H1 (cell line): ENCODE measurements around the gene COL6A2. TPM values are rescaled to one million over a fixed set of nuclear protein-coding genes. Genes with fewer than 3 reads are reported as not detected.

Source experiments
- CTCF ChIA-PET: fragments of 300-600 bp; sonication (Branson Sonifier 250); formaldehyde crosslinking; loops from one replicate; lab custom pipeline; 2021; ENCODE audit not compliant: partially characterized antibody; lab: Charles Lee
- POLR2A ChIA-PET: fragments of 300-600 bp; sonication (Branson Sonifier 250); formaldehyde crosslinking; loops from one replicate; lab custom pipeline; 2021; ENCODE audit warnings: inconsistent platforms; ENCODE audit not compliant: partially characterized antibody; lab: Charles Lee
- DNase-seq, 2 experiments: peaks; one replicate each; pipeline versions ENCODE4 v3.0.0 to v3.0.0-alpha.2; 2010 to 2022; ENCODE audit warnings: low spot score in 2 of 2, low read depth in 1 of 2, mixed read lengths in 1 of 2
- FAIRE-seq: peaks from 2 replicates; lab custom pipeline; 2011; peaks lifted over from hg19 to GRCh38; lab: Jason Lieb, UNC
- H2AFZ ChIP-seq: 2 replicates; pipeline ENCODE4 v1.8.1; 2012; ENCODE audit warnings: low read length, inconsistent platforms
- H2AK5ac ChIP-seq: 2 replicates; pipeline ENCODE4 v1.6.1; 2013; ENCODE audit warnings: low read depth, low read length
- H2BK120ac ChIP-seq: replicated peaks from 2 replicates; pipeline ENCODE3; 2013; ENCODE audit warnings: low read depth, low read length, inconsistent platforms
- H2BK12ac ChIP-seq: 2 replicates; pipeline ENCODE4 v1.6.1; 2013; ENCODE audit warnings: low read depth, low read length
- H2BK15ac ChIP-seq: 2 replicates; pipeline ENCODE4 v1.6.1; 2013; ENCODE audit warnings: low read length
- H2BK20ac ChIP-seq: 2 replicates; pipeline ENCODE4 v1.6.1; 2013; ENCODE audit warnings: low read length
- H2BK5ac ChIP-seq: 2 replicates; pipeline ENCODE4 v1.6.1; 2013; ENCODE audit warnings: low read depth, low read length
- H3K14ac ChIP-seq: 2 replicates; pipeline ENCODE4 v1.6.1; 2013; ENCODE audit warnings: inconsistent platforms; ENCODE audit not compliant: insufficient read length
- H3K18ac ChIP-seq: 2 replicates; pipeline ENCODE4 v1.6.1; 2013; ENCODE audit warnings: low read length; ENCODE audit errors: extremely low read depth
- H3K23ac ChIP-seq: 2 replicates; pipeline ENCODE4 v1.6.1; 2013; ENCODE audit warnings: inconsistent platforms; ENCODE audit not compliant: insufficient read length
- H3K23me2 ChIP-seq: 2 replicates; pipeline ENCODE4 v1.6.1; 2013; ENCODE audit warnings: low read depth, low read length
- H3K27ac ChIP-seq: 2 replicates; pipeline ENCODE4 v1.6.1; 2011; ENCODE audit warnings: low read depth, low read length, inconsistent platforms
- H3K27me3 ChIP-seq, 4 experiments: replicated peaks in 1 of 4; 1 replicate in 1 of 4; 2 replicates in 3 of 4; pipeline versions ENCODE4 v1.6.1 to v1.8.1; 2011 to 2013; ENCODE audit warnings: low read length in 3 of 4, mild to moderate bottlenecking in 3 of 4, inconsistent platforms in 2 of 4, mixed read lengths in 2 of 4, moderate library complexity in 1 of 4; ENCODE audit not compliant: control insufficient read depth in 3 of 4, insufficient read depth in 3 of 4; ENCODE audit errors: extremely low read depth in 1 of 4
- H3K36me3 ChIP-seq, 4 experiments: 2 replicates each; pipeline versions ENCODE4 v1.6.1 to v1.8.1; 2011 to 2013; ENCODE audit warnings: mild to moderate bottlenecking in 4 of 4, low read length in 3 of 4, moderate library complexity in 2 of 4, control low read depth in 1 of 4, inconsistent platforms in 1 of 4; ENCODE audit not compliant: insufficient read depth in 4 of 4, control insufficient read depth in 2 of 4
- H3K4ac ChIP-seq: replicated peaks from 2 replicates; pipeline ENCODE3; 2013; ENCODE audit warnings: low read length, low read depth, mixed read lengths, inconsistent platforms; ENCODE audit not compliant: insufficient read length
- H3K4me1 ChIP-seq, 4 experiments: replicated peaks in 1 of 4; 1 replicate in 1 of 4; 2 replicates in 3 of 4; pipeline versions ENCODE4 v1.6.1 to v1.8.1; 2011 to 2013; ENCODE audit warnings: low read length in 3 of 4, inconsistent platforms in 2 of 4, mixed read lengths in 1 of 4; ENCODE audit not compliant: insufficient read depth in 4 of 4, control insufficient read depth in 3 of 4
- H3K4me2 ChIP-seq, 2 experiments: 2 replicates each; pipeline versions ENCODE4 v1.6.1 to v1.8.1; 2011 to 2013; ENCODE audit warnings: low read depth in 2 of 2, low read length in 2 of 2, control low read depth in 1 of 2, inconsistent platforms in 1 of 2, mild to moderate bottlenecking in 1 of 2; ENCODE audit not compliant: insufficient read depth in 1 of 2
- H3K4me3 ChIP-seq, 4 experiments: fragments of 200-600, 300-600 bp in 1 of 4; sonication (generic), shearing (Covaris generic), sonication (Bioruptor Twin) in 1 of 4; 2 replicates each; pipeline versions ENCODE4 v1.5.1 to v1.8.1; 2011 to 2016; ENCODE audit warnings: low read length in 4 of 4, low read depth in 3 of 4, control low read depth in 2 of 4, inconsistent platforms in 2 of 4, mild to moderate bottlenecking in 2 of 4, mixed read lengths in 1 of 4, moderate library complexity in 1 of 4; ENCODE audit not compliant: insufficient read depth in 2 of 4; ENCODE audit errors: extremely low read depth in 1 of 4
- H3K56ac ChIP-seq: replicated peaks from 2 replicates; pipeline ENCODE3; 2013; ENCODE audit warnings: low read depth, mild to moderate bottlenecking, mixed read lengths, low read length, inconsistent platforms; ENCODE audit not compliant: insufficient read length
- H3K79me1 ChIP-seq: 2 replicates; pipeline ENCODE4 v1.6.1; 2013; ENCODE audit warnings: low read depth, low read length, control low read depth
- H3K79me2 ChIP-seq, 2 experiments: 2 replicates each; pipeline versions ENCODE4 v1.6.1 to v1.8.1; 2012 to 2013; ENCODE audit warnings: low read length in 2 of 2, mild to moderate bottlenecking in 2 of 2, inconsistent platforms in 1 of 2; ENCODE audit not compliant: insufficient read depth in 2 of 2, control insufficient read depth in 1 of 2
- H3K9ac ChIP-seq, 4 experiments: replicated peaks in 1 of 4; 1 replicate in 1 of 4; 2 replicates in 3 of 4; pipeline versions ENCODE4 v1.6.1 to v1.8.1; 2011 to 2013; ENCODE audit warnings: low read depth in 3 of 4, low read length in 3 of 4, control low read depth in 2 of 4, mild to moderate bottlenecking in 2 of 4, moderate library complexity in 2 of 4, inconsistent platforms in 1 of 4; ENCODE audit errors: extremely low read depth in 1 of 4
- H3K9me3 ChIP-seq, 2 experiments: 2 replicates each; pipeline versions ENCODE4 v1.6.1 to v1.8.1; 2012 to 2013; ENCODE audit warnings: mild to moderate bottlenecking in 2 of 2, moderate library complexity in 2 of 2, control low read depth in 1 of 2, inconsistent platforms in 1 of 2, low read depth in 1 of 2, low read length in 1 of 2, mixed read lengths in 1 of 2; ENCODE audit not compliant: insufficient read depth in 2 of 2
- H4K20me1 ChIP-seq, 2 experiments: replicated peaks in 1 of 2; 2 replicates each; pipeline versions ENCODE3 to v1.8.1; 2011 to 2013; ENCODE audit warnings: inconsistent platforms in 2 of 2, low read length in 2 of 2, mild to moderate bottlenecking in 1 of 2; ENCODE audit not compliant: insufficient read depth in 2 of 2, control insufficient read depth in 1 of 2
- H4K5ac ChIP-seq: 2 replicates; pipeline ENCODE4 v1.6.1; 2013; ENCODE audit warnings: low read length, low read depth, mixed read lengths, inconsistent platforms; ENCODE audit not compliant: insufficient read length
- H4K8ac ChIP-seq: 2 replicates; pipeline ENCODE4 v1.8.0; 2013; ENCODE audit warnings: mild to moderate bottlenecking, moderate library complexity, low read length, inconsistent platforms; ENCODE audit not compliant: insufficient read depth; ENCODE audit errors: extremely low read depth
- H4K91ac ChIP-seq: replicated peaks from 2 replicates; pipeline ENCODE3; 2013; ENCODE audit warnings: low read length, mixed read lengths, inconsistent platforms; ENCODE audit not compliant: insufficient read length
- ATF3 ChIP-seq: IDR thresholded peaks from 2 replicates; pipeline ENCODE4 v1.6.1; 2011; ENCODE audit warnings: low read depth, mild to moderate bottlenecking, low read length; ENCODE audit not compliant: insufficient read depth
- BCL11A ChIP-seq, 2 experiments: IDR thresholded peaks; one replicate each; pipeline ENCODE4 v1.6.1; 2011; ENCODE audit warnings: low read depth in 2 of 2, low read length in 2 of 2, mild to moderate bottlenecking in 2 of 2
- GTF2F1 ChIP-seq: IDR thresholded peaks from 2 replicates; pipeline ENCODE4 v1.6.1; 2012; ENCODE audit warnings: low read depth, low read length, improper control_type of control experiment, borderline replicate concordance
- POLR2A ChIP-seq, 2 experiments: IDR thresholded peaks; 1 replicate in 1 of 2; 2 replicates in 1 of 2; pipeline ENCODE4 v1.6.1; 2011; ENCODE audit warnings: low read depth in 2 of 2, low read length in 2 of 2, mild to moderate bottlenecking in 2 of 2; ENCODE audit errors: control extremely low read depth in 1 of 2
- SIN3A ChIP-seq, 2 experiments: IDR thresholded peaks in 1 of 2; conservative IDR thresholded peaks in 1 of 2; 2 replicates each; pipeline ENCODE4 v1.6.1; 2011 to 2012; ENCODE audit warnings: low read length in 2 of 2, improper control_type of control experiment in 1 of 2, low read depth in 1 of 2, mild to moderate bottlenecking in 1 of 2
- USF2 ChIP-seq: IDR thresholded peaks from 2 replicates; pipeline ENCODE4 v1.6.1; 2011; ENCODE audit warnings: low read length, improper control_type of control experiment
- WGBS, 2 experiments: shearing (Covaris generic) in 1 of 2; methylation state at CpG; one replicate each; pipeline versions ENCODE4 v1.1.6 to v1.1.7; 2013 to 2015; ENCODE audit warnings: low lambda C conversion rate in 2 of 2, mixed read lengths in 2 of 2, inconsistent platforms in 1 of 2, low coverage in 1 of 2, missing lambda C conversion rate in 1 of 2; ENCODE audit not compliant: insufficient replicate concordance in 2 of 2, insufficient coverage in 1 of 2, insufficient read length in 1 of 2; ENCODE audit errors: extremely low coverage in 1 of 2, missing lambda C conversion rate in 1 of 2; 5-methylcytosine and 5-hydroxymethylcytosine counted together
- polyA plus RNA-seq, 7 experiments: library from polyadenylated mRNA; depleted of rRNA in 3 of 7; stranded (reverse) in 5 of 7; unstranded in 2 of 7; fragments of >200 nt in 5 of 7; fragments of 200-250 nt in 2 of 7; gene quantifications; 1 replicate in 5 of 7; 2 replicates in 1 of 7; 4 replicates in 1 of 7; pipeline versions ENCODE4 v1.2.1 to v1.2.3, GENCODE V29; 2011 to 2013; ENCODE audit warnings: missing spikeins in 2 of 7, mixed read lengths in 2 of 7
- total RNA-seq: library from RNA; stranded (reverse); fragmentation: NEBNext Ultra II Directional; extraction: Animal tissue kit (Norgen Biotek cat#: 25700); gene quantifications from 2 replicates; pipeline ENCODE4 v1.2.1, GENCODE V29; 2021
- TF ChIP-seq, protein P1 (sequence below): IDR thresholded peaks from 2 replicates; pipeline ENCODE4 v1.6.1; 2012; ENCODE audit warnings: inconsistent platforms

COL6A2 gene
- total and polyA plus RNA-seq, 2 of the 8 experiments (the other 6 are each of a cell fraction or from before 2014, with no cell fraction given), result 60.1 to 62.7 TPM

DNA sequence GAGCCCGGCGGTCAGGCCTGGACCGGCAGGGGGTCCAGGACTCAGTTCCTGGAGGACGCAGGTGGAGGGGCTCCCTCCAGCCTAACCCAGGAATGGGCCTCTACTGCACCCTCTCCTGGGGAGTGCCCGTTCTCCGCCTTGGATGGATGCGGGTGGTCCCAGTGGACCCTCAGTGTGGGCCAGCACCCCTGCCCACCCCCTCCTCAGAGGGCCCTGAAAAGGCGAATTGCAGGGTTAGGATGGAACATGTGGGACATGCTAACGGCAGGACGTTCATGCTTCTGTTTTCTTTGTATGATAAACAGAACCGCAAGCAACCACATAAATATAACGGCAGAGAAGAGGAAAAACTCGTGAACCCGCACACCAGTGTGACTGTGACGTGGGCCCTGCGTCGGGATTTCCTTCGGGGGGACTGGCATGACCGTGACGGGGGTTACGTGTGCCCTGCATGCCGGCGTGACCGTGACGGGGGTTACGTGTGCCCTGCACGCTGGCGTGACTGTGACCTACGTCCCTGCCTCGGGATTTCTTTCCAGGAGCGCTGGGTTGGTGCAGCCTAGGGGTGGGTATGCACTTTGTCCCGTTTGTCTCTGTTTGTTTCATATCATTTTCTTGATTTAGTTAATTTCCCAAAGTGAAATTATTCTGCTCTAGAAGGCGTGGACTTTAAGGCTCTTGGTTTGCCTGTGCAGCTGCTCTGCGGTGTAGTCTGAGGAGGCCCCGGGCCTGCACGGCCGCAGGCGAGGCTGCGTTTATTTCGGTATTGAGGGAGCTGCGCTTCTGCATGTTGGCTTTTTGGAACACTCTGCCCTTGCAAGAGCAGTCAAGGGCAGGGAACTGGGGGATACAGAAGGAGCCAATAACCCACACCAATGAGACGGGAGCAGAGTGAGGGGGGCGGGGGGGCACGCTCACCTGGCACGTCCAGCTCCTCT is 54.3 kb downstream of the COL6A2 start:
- peak overlapping the region; percentile 90; the same call in 1 of the 2 replicates for H2BK12ac ChIP-seq
- no peaks in the 10 kb centered on the region for H3K79me2 ChIP-seq
- WGBS, 2 experiments, result 88% methylated on average over 43 of the region's 45 CpGs; no CpG with 5 or more reads in 1 of the 2 experiments
- no peak overlapping the region for H3K9ac ChIP-seq
- H2BK120ac ChIP-seq, result no peak overlapping the region
- no peaks in the 10 kb centered on the region for H3K79me1 ChIP-seq
- ChIA-PET POLR2A (interaction anchor here (3.5 kb wide), 1 partner anchor 10 kb away, joined by 12 read pairs; no protein-coding TSS in a partner anchor), CTCF (interaction anchor here (0.7 to 3.3 kb wide), 27 partner anchors 9 to 546 kb away, joined by 3 to 39 read pairs (median 4); no protein-coding TSS in a partner anchor)
- no peaks in the 10 kb centered on the region for H3K23me2 ChIP-seq
- no peak overlapping the region for H3K4ac ChIP-seq
- H2BK20ac ChIP-seq, result no peak overlapping the region
- no peak overlapping the region for H3K56ac ChIP-seq
- peaks cover 0 to 4% of the 10 kb centered on the region in 2 experiments for H4K20me1 ChIP-seq
- no peak for FAIRE-seq
- peaks cover 0 to 24% (median 15%) of the 10 kb centered on the region in 4 experiments; a peak in 5 of 7 replicates for H3K4me1 ChIP-seq
- no peaks in the 10 kb centered on the region for H3K9me3 ChIP-seq
- H3K4me2 ChIP-seq, result peak overlapping the region in 1 of 2 experiments; percentile 2; a peak in 1 of 4 replicates
- no peak overlapping the region; the same call in 1 of the 2 replicates for H3K27ac ChIP-seq
- H3K4me3 ChIP-seq, result no peak overlapping the region
- no peak overlapping the region for H4K91ac ChIP-seq
- DNase-seq, result peak in 1 of 2 experiments; percentile 46
- no peak overlapping the region; the same call in 1 of the 2 replicates for H3K18ac ChIP-seq
- H3K23ac ChIP-seq, result no peak overlapping the region
- H4K5ac ChIP-seq, result no peak overlapping the region
- H2BK5ac ChIP-seq, result peak overlapping the region; percentile 87
- peaks cover 0 to 4% (median 0%) of the 10 kb centered on the region in 4 experiments; a peak in 1 of 8 replicates for H3K36me3 ChIP-seq
- H3K14ac ChIP-seq, result no peak overlapping the region
- H3K27me3 ChIP-seq, result no peaks in the 10 kb centered on the region
- H2AK5ac ChIP-seq, result peak overlapping the region; percentile 86; the same call in 1 of the 2 replicates
- peak overlapping the region; percentile 28; the same call in 1 of the 2 replicates for H4K8ac ChIP-seq
- peak overlapping the region; percentile 29; the same call in 1 of the 2 replicates for H2BK15ac ChIP-seq
- H2AFZ ChIP-seq, result no peak overlapping the region
- TF ChIP-seq SIN3A (conservative IDR thresholded peaks at IDR 0.05 in 1 of 2, IDR thresholded peaks at IDR 0.05 in 1 of 2; ENCODE audit: low read depth in 1 of 2, low read length in 2 of 2) (no peak), BCL11A (IDR thresholded peaks at IDR 0.05; ENCODE audit: low read depth in 2 of 2, low read length in 2 of 2) (no peak), ATF3 (no peak), POLR2A (IDR thresholded peaks at IDR 0.05; ENCODE audit: control extremely low read depth in 1 of 2, low read depth in 2 of 2, low read length in 2 of 2) (no peak), USF2 (no peak), GTF2F1 (no peak)
- TF ChIP-seq, protein P1, sequence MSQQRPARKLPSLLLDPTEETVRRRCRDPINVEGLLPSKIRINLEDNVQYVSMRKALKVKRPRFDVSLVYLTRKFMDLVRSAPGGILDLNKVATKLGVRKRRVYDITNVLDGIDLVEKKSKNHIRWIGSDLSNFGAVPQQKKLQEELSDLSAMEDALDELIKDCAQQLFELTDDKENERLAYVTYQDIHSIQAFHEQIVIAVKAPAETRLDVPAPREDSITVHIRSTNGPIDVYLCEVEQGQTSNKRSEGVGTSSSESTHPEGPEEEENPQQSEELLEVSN, result no peak
